ENCODE results near the gene AMFR.

- TF ChIP-seq CTCF (IDR thresholded peaks at IDR 0.05 in 2 of 3, conservative IDR thresholded peaks at IDR 0.05 in 1 of 3; ENCODE audit: borderline replicate concordance in 1 of 3, insufficient read depth in 1 of 3, low read depth in 2 of 3, low read length in 2 of 3) (no peak), SP1 (IDR thresholded peaks at IDR 0.05; ENCODE audit: low read depth) (no peak), REST (IDR thresholded peaks at IDR 0.05; ENCODE audit: low read depth) (no peak), EZH2phosphoT487 (IDR thresholded peaks at IDR 0.05; ENCODE audit: borderline replicate concordance) (no peak), CEBPB (IDR thresholded peaks at IDR 0.05; ENCODE audit: low read depth) (no peak), POLR2AphosphoS5 (IDR thresholded peaks at IDR 0.05; ENCODE audit: low read depth, low read length) (no peak)
These were observed 78.2 kb downstream of the AMFR start for GRCh38 chr16:56347166-56347565.

Measured in HCT116 (cell line).